ENCODE data around the gene IPP. TPM values are rescaled to one million over a fixed set of nuclear protein-coding genes. Genes with fewer than 3 reads are reported as not detected.

The IPP gene
- polyA plus RNA-seq, 1 of the 3 experiments (the other 2 are of a cell fraction), result 3.2 TPM

DNA sequence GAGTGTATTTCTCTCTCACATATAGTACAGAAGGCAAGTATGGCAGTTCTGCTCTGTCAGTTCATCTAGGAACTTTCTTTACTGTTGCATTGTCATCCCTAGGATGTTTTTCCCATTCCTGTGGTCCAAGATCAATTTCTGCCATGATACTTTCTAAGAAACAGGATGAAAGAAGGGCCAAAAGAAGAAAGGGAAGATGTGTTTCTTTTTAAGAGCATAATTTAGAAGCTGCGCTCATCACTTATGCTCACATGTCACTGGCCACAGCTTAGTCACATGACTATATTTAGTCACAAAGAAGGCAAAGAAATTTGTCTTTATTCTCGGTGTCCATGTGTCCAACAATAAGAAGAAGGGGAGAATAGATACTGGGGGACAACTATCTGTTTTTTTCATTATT, 45.9 kb upstream of the IPP start:
- H3F3A ChIP-seq (replicated peaks; ENCODE audit: insufficient read depth), result no peaks in the 10 kb centered on the region
- TF ChIP-seq MXI1 (IDR thresholded peaks at IDR 0.05; ENCODE audit: low read depth, low read length), result no peak
- TF ChIP-seq, protein P1, sequence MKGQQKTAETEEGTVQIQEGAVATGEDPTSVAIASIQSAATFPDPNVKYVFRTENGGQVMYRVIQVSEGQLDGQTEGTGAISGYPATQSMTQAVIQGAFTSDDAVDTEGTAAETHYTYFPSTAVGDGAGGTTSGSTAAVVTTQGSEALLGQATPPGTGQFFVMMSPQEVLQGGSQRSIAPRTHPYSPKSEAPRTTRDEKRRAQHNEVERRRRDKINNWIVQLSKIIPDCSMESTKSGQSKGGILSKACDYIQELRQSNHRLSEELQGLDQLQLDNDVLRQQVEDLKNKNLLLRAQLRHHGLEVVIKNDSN (IDR thresholded peaks at IDR 0.05; ENCODE audit: borderline replicate concordance, low read depth), result no peak
- TF ChIP-seq, protein P2, sequence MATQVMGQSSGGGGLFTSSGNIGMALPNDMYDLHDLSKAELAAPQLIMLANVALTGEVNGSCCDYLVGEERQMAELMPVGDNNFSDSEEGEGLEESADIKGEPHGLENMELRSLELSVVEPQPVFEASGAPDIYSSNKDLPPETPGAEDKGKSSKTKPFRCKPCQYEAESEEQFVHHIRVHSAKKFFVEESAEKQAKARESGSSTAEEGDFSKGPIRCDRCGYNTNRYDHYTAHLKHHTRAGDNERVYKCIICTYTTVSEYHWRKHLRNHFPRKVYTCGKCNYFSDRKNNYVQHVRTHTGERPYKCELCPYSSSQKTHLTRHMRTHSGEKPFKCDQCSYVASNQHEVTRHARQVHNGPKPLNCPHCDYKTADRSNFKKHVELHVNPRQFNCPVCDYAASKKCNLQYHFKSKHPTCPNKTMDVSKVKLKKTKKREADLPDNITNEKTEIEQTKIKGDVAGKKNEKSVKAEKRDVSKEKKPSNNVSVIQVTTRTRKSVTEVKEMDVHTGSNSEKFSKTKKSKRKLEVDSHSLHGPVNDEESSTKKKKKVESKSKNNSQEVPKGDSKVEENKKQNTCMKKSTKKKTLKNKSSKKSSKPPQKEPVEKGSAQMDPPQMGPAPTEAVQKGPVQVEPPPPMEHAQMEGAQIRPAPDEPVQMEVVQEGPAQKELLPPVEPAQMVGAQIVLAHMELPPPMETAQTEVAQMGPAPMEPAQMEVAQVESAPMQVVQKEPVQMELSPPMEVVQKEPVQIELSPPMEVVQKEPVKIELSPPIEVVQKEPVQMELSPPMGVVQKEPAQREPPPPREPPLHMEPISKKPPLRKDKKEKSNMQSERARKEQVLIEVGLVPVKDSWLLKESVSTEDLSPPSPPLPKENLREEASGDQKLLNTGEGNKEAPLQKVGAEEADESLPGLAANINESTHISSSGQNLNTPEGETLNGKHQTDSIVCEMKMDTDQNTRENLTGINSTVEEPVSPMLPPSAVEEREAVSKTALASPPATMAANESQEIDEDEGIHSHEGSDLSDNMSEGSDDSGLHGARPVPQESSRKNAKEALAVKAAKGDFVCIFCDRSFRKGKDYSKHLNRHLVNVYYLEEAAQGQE (IDR thresholded peaks at IDR 0.05; ENCODE audit: low read depth, low read length), result no peak
- no peak for TF ChIP-seq GABPA (IDR thresholded peaks at IDR 0.05; ENCODE audit: low read depth)
- no peaks in the 10 kb centered on the region for H4K20me1 ChIP-seq (ENCODE audit: insufficient read depth)
- H3K9me2 ChIP-seq, result no peaks in the 10 kb centered on the region
- no peak for DNase-seq
- 0 out of 2 replicates have a peak overlapping the region, but pooled peaks have one; percentile 25 for H2AFZ ChIP-seq (ENCODE audit: low read depth)
- H3K27me3 ChIP-seq (ENCODE audit: insufficient read depth), result no peaks in the 10 kb centered on the region
- no peaks in the 10 kb centered on the region for H3K79me2 ChIP-seq (ENCODE audit: insufficient read depth)
- WGBS (ENCODE audit: low lambda C conversion rate), result 70% methylated on average over 2 of the region's 2 CpGs
- no peak overlapping the region for H3K9ac ChIP-seq
- H3K9me3 ChIP-seq, result no peaks in the 10 kb centered on the region
- H3K4me1 ChIP-seq (ENCODE audit: control insufficient read depth in 1 of 2, insufficient read depth in 2 of 2, low read depth in 1 of 2, low read length in 1 of 2), result no peaks in the 10 kb centered on the region; a peak in 1 of 4 replicates
- POLR2A ChIA-PET, result interaction anchor here (0.7 kb wide), 1 partner anchor 110 kb away, joined by 4 read pairs; the partner anchor contains the start of gene GPBP1L1
- no peak overlapping the region for H3K4me2 ChIP-seq
- CTCF ChIA-PET, result no interaction called here
- H3K36me3 ChIP-seq (replicated peaks in 1 of 2; ENCODE audit: control insufficient read depth in 1 of 2, insufficient read depth in 2 of 2, low read length in 1 of 2), result no peaks in the 10 kb centered on the region
- H3K27ac ChIP-seq (ENCODE audit: low read depth in 2 of 2, low read length in 1 of 2), result no peak overlapping the region
- no peak overlapping the region for H3K4me3 ChIP-seq (ENCODE audit: low read depth in 2 of 2, low read length in 1 of 2)

DNA sequence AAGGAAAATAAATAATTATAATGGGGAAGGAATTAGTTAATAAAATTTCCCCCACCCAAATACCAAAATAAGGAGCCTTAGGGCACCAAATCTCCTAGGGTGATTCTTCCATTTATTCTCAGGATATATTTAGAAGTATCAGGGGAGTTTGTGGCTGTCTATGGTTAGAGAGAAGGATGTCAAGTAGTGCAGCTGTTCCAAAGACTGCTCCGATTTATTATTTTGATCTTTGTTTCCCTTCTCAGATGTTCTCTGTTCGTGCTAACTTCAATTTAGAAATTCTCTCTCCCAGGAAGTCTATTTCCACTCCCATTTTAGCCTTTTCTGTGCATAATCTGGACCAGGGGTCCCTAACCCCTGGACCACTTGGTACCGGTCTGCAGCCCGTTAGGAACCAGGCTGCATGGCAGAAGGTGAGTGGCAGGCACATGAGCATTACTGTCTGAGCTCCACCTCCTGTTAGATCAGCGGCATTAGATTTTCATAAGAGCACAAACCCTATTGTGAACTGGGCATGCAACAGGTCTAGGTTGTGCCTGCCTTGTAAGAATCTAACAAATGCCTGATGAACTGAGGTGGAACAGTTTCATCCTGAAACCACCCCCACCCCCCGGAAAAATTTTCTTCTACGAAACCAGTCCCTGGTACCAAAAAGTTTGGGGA, 43.6 kb upstream of the IPP start:
- no peak for DNase-seq
- H3K36me3 ChIP-seq (replicated peaks in 1 of 2; ENCODE audit: control insufficient read depth in 1 of 2, insufficient read depth in 2 of 2, low read length in 1 of 2), result no peaks in the 10 kb centered on the region
- no peak overlapping the region for H3K9ac ChIP-seq
- POLR2A ChIA-PET, result no interaction called here
- no peak overlapping the region for H3K27ac ChIP-seq (ENCODE audit: low read depth in 2 of 2, low read length in 1 of 2)
- TF ChIP-seq EZH2phosphoT487 (IDR thresholded peaks at IDR 0.05; ENCODE audit: borderline replicate concordance, low read depth) (no peak), POLR2AphosphoS5 (IDR thresholded peaks at IDR 0.05; ENCODE audit: low read depth, low read length) (no peak), FOSL2 (IDR thresholded peaks at IDR 0.05; ENCODE audit: borderline replicate concordance, low read depth) (no peak), RCOR1 (IDR thresholded peaks at IDR 0.05; ENCODE audit: low read length) (no peak), FOXM1 (IDR thresholded peaks at IDR 0.05; ENCODE audit: low read depth) (no peak), GATA2 (CRISPR knock-in tag; IDR thresholded peaks at IDR 0.05) (no peak), SMC3 (IDR thresholded peaks at IDR 0.05; ENCODE audit: low read depth, low read length) (no peak), TEAD4 (IDR thresholded peaks at IDR 0.05; ENCODE audit: borderline replicate concordance, insufficient read depth) (no peak)
- H3K9me2 ChIP-seq, result no peaks in the 10 kb centered on the region
- CTCF ChIA-PET, result no interaction called here
- no peaks in the 10 kb centered on the region; a peak in 1 of 4 replicates for H3K4me1 ChIP-seq (ENCODE audit: control insufficient read depth in 1 of 2, insufficient read depth in 2 of 2, low read depth in 1 of 2, low read length in 1 of 2)
- H3K79me2 ChIP-seq (ENCODE audit: insufficient read depth), result no peaks in the 10 kb centered on the region
- H2AFZ ChIP-seq (ENCODE audit: low read depth), result peak overlapping the region; percentile 21; the same call in 1 of the 2 replicates
- H3K27me3 ChIP-seq (ENCODE audit: insufficient read depth), result no peaks in the 10 kb centered on the region
- no peaks in the 10 kb centered on the region for H3F3A ChIP-seq (replicated peaks; ENCODE audit: insufficient read depth)
- H3K4me2 ChIP-seq, result no peak overlapping the region
- WGBS (ENCODE audit: low lambda C conversion rate), result 72% methylated on average over 7 of the region's 7 CpGs
- no peak overlapping the region for H3K4me3 ChIP-seq (ENCODE audit: low read depth in 2 of 2, low read length in 1 of 2)
- H3K9me3 ChIP-seq, result no peaks in the 10 kb centered on the region
- H4K20me1 ChIP-seq (ENCODE audit: insufficient read depth), result no peaks in the 10 kb centered on the region
